Hepatocyte (in vitro differentiated cells): Measurements from ENCODE around the gene IL17RD.

ENCODE experiments used
- EZH2phosphoT487 ChIP-seq: fragments of 200-600 bp; sonication (generic); IDR thresholded peaks from one replicate; pipeline ENCODE4 v1.6.1; 2018; ENCODE audit warnings: antibody characterized with exemption, mild to moderate bottlenecking, low read depth, moderate library complexity; ENCODE audit not compliant: unreplicated experiment, severe bottlenecking
- TF ChIP-seq, protein P1 (sequence below): fragments of 200-600 bp; sonication (generic); IDR thresholded peaks from 2 replicates; pipeline ENCODE4 v1.5.1; 2016; ENCODE audit warnings: antibody characterized with exemption, mild to moderate bottlenecking; ENCODE audit not compliant: poor library complexity

DNA sequence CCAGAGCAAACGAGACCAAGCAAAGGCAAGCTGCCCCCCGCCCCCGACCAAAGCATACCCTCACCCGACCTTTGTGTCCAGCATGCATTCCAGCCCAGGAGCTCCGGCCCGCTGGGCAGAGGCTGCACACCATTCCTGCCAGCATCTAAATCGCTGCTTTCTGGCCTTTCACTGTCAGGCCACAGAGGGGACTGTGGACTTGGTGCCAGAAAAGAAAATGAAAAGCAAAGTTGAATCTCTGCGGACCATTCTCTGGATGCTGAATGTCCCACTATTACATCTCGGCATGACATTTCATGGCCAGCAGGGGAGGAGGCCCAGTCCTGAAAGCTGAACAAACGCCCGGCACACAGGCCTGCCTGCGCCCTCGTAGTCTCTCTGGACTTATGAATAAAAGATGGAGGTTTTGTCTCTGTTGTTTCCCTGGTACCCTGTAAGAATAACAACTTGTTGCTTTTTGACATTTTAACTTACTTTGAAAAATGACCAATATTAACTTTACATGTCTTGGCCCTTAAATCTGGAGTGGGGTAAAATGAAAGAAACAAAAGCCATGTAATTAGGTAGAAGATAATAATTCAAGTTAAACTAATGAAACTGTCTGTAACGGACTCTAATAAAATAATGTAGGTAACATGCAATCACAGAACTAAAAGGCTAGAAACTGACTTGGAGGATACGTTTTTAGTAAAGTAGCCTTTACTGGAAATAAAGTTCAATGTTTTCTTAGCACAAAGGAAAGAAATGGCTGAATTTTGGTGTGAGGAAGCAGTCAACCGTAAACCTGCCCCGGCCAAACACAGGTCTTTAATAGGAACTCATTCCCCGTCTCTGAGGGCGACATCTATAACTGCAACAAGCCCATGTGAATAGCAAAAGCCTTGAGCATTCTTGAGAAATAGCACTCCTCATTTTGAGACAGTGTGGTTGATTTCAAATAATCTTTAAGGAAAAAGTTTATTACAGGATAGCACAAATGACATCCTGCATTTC lies 12.7 kb downstream of the IL17RD start:
- TF ChIP-seq, protein P1, sequence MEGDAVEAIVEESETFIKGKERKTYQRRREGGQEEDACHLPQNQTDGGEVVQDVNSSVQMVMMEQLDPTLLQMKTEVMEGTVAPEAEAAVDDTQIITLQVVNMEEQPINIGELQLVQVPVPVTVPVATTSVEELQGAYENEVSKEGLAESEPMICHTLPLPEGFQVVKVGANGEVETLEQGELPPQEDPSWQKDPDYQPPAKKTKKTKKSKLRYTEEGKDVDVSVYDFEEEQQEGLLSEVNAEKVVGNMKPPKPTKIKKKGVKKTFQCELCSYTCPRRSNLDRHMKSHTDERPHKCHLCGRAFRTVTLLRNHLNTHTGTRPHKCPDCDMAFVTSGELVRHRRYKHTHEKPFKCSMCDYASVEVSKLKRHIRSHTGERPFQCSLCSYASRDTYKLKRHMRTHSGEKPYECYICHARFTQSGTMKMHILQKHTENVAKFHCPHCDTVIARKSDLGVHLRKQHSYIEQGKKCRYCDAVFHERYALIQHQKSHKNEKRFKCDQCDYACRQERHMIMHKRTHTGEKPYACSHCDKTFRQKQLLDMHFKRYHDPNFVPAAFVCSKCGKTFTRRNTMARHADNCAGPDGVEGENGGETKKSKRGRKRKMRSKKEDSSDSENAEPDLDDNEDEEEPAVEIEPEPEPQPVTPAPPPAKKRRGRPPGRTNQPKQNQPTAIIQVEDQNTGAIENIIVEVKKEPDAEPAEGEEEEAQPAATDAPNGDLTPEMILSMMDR = no peak
- no peak for TF ChIP-seq EZH2phosphoT487
